Peyer's patch (tissue), 4 donors: Measurements from ENCODE around the gene SEPHS2.

ENCODE experiments used
- CTCF ChIP-seq, 6 experiments: fragments of 450-650 bp in 4 of 6; fragments of 200-600 bp in 2 of 6; sonication (generic) in 1 of 6; IDR thresholded peaks; one replicate each; pipeline ENCODE4 v1.5.1; 2017 to 2019; ENCODE audit warnings: antibody characterized with exemption in 6 of 6, mild to moderate bottlenecking in 3 of 6, moderate library complexity in 1 of 6
- POLR2A ChIP-seq, 2 donors: fragments of 450-650 bp; IDR thresholded peaks; one replicate each; pipeline ENCODE4 v1.5.1; 2017; ENCODE audit warnings: antibody characterized with exemption in 2 of 2, mild to moderate bottlenecking in 2 of 2, moderate library complexity in 2 of 2

- TF ChIP-seq CTCF (IDR thresholded peaks at IDR 0.05): no peak
- no peak for TF ChIP-seq POLR2A (IDR thresholded peaks at IDR 0.05)
Observed at GRCh38 chr16:30476991-30477390, 31.3 kb upstream of the SEPHS2 start.
